Fibroblast of villous mesenchyme (primary cell): ENCODE measurements around the gene RUNX2. TPM values are rescaled to one million over a fixed set of nuclear protein-coding genes. Genes with fewer than 3 reads are reported as not detected.

ENCODE experiments used
- DNase-seq: peaks from one replicate; pipeline ENCODE4 v3.0.0-alpha.2; 2010; ENCODE audit warnings: low read depth
- H3K4me3 ChIP-seq: 2 replicates; pipeline ENCODE4 v1.5.1; 2011; ENCODE audit warnings: low read depth, mild to moderate bottlenecking, low read length
- CTCF ChIP-seq: IDR thresholded peaks from 2 replicates; pipeline ENCODE4 v1.5.1; 2012; ENCODE audit warnings: low read depth, mild to moderate bottlenecking, low read length; ENCODE audit not compliant: insufficient read depth
- total RNA-seq: library from RNA; depleted of rRNA; stranded (reverse); fragments of >200 nt; gene quantifications from 2 replicates; pipeline ENCODE4 v1.2.3, GENCODE V29; 2012

RUNX2 gene
- total RNA-seq, 1 donor, result 8.6 TPM

DNA sequence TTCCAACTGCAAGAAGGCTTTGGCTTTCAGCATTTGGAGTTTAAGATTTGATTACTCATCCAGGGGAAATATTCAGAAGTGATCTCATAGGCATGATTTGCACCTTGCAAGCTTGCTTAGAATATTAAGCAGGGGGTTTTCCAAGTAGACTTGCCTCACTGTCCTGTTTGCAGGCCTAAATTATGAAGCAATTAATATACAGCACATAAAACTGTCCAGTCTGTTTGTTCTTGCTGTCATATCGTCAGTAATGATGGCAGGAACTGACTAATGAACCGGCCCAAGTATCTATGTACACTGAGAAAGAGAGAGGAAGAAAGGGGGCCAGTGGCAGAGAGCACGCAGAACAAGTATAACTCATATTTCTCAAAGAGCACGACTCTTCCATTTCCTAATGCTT, 262.1 kb downstream of the RUNX2 start:
- DNase-seq, result peak; percentile 96
- H3K4me3 ChIP-seq, result no peak overlapping the region
- no peak for TF ChIP-seq CTCF

GRCh38 chr6:45590696-45591184, 262.6 kb downstream of the RUNX2 start:
- TF ChIP-seq CTCF, result no peak
- H3K4me3 ChIP-seq, result no peak overlapping the region
- peak; percentile 87 for DNase-seq

- DNase-seq, result peak; percentile 50
- no peak overlapping the region for H3K4me3 ChIP-seq
- TF ChIP-seq CTCF, result no peak
Measured at GRCh38 chr6:45591306-45591705, 263.2 kb downstream of the RUNX2 start.

DNA sequence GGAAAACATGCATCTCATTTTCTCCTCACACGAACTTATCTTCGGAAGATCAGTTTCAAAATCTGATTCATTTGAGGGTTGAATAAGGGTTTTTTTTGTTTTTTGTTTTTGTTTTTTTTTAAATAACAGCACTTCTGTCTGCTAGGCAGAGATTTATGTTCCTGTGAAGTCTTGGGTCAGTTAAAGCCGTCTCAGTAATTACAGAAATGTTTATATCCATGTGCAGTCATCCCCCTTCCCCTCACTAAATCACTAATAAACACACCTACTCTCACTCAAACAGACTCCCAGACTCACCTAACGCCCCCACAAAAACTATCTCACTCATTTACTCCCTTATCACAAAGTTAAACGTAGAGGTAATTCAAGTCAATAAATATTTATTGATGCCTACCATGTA, 263.8 kb downstream of the RUNX2 start:
- H3K4me3 ChIP-seq, result no peak overlapping the region
- TF ChIP-seq CTCF, result no peak

DNA sequence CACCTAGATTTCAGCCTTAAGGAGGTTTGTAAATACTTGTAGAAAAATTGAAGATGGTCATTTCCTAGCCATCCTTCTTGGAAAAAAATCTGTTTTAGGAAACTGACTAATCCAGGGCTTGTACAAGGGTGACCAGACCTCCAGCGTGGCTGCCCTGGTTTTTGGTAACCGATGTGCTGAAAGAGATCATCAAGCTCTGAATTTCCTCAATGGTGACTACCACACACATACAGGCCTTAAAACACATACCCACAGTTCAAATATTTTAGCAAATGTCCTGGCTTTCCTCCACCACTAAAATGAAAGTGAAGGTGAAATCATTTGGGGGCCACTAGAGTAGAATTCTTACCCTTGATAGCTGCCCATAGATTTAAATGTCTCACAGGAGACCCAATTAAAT, 264.9 kb downstream of the RUNX2 start:
- TF ChIP-seq CTCF, result no peak
- DNase-seq, result no peak
- H3K4me3 ChIP-seq, result no peak overlapping the region

More for the DNA sequence above, 263.8 kb downstream of the RUNX2 start:
- DNase-seq, result peak; percentile 46

DNA sequence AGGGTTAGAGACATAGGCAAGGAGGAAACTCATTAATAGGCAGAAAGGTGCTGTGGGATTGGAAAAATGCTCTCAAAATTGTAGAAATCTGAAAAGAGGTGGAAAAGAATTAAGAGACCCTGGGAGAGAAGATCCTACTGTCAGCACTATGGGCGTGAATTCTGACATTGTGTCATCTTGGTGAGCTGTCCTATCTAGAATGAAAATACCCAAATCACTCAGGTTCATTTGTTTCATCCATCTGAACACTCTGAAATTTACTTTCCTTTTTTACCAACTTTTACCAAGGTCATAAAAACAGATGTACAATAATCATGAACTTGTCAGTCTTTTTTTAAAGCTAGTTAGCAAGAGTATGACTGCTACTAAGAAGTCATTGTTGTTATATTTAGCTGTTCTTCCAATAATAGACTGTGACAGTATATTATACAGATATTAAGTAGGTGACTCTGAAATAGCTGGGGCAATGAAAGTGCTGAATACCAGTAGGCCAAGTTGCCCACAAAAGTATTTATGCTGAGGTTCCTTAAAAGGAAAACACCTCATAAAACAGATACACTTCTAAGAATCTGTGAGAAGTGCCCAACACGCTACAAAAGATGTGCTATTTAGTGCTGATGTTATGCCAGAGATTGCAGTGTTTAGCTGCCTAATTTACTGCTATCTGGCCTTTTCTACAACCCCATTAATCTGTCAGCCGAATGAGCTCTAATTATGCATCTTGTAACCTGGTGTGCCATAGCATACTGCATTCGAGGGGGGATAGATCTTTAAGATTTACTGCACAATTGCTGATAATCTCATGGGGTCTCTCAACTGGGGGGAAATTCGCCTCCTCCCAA, 267.1 kb downstream of the RUNX2 start:
- no peak overlapping the region for H3K4me3 ChIP-seq
- peak; percentile 65 for DNase-seq
- no peak for TF ChIP-seq CTCF

DNA sequence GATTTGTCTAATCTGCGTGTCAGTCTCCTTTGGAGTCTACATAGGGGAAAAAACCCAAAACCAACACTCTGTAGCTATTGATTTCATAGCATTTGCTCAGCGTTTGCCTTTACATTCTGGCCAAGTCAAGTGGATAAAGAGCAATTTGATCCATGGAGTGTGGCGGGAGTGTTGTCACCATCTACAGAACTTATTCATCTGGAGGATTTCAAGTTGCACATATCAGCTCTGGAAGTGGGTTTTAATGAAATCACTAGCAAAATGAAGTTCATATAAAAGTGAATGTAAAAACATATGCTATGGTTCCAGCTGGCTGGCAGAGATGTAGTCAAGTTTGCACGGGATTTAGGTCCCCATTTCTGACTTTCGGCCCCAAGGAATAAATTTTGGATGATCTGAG, 269.3 kb downstream of the RUNX2 start:
- TF ChIP-seq CTCF, result no peak
- DNase-seq, result no peak
- no peak overlapping the region for H3K4me3 ChIP-seq
